ENCODE measurements around the gene NKAPD1.
"Not testable (repeated sequence)": the region's sequence is repeated elsewhere in the genome, so short reads cannot be mapped to it uniquely, and the experiment has no call there.

Gene NKAPD1, protein sequence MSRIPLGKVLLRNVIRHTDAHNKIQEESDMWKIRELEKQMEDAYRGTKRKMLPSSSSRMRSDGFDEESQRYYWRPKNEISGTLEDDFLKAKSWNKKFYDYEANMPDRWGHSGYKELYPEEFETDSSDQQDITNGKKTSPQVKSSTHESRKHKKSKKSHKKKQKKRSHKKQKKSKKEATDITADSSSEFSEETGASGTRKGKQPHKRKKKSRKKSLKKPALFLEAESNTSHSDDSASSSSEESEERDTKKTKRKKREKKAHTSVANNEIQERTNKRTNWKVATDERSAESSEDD

DNA sequence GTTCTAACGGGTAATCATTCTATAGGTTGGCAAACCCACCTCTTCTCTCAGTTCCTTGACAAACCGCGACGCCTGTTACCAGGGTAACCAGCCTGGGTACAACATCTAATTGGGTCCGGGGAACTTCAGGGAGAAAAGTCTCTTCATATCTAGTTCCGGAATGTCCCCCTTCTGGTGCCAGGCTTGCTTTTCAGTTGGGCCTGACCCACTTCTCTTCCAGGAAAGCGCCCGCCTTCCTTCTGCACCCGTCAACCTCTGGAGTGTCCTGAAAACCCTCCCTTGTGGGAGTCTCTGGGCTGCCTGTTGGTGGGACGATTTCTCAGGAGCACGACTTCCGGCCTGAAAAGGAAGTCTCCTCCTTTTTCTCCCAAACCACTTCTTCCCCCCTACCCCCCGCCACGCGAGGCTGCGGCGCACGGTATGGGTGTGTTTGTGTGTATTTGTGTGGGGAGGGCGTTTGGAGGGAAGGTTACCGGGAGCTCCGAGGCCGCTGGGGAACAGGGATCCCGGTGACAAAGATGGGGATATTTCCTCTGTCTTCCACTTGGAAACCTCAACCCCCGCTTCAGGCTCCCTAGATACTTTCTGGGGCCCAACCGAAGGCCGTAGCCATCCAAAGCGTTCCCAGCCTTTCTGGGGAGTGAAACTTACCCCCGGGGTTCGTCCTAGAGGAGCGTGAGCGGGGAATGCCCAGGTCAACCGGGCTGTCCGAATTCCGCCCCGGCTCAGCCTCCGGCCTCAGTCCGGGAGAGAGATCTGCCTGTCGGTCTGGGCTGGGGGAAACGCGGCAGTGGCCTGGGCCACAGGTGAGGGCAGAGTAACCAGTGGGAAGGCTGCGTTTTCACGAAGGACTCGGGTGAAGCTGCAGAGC, at the start of gene NKAPD1, which contains the start of gene PIH1D2:
Gene NKAPD1 (plus strand): TSS at position 359 of the 871 bp plus-strand sequence. CDS start 1,276 bp downstream, outside the sequence.
Gene PIH1D2 (minus strand): TSS at position 77 of the 871 bp plus-strand sequence. CDS start 843 bp downstream, outside the sequence.
- H3K4me3 ChIP-seq (ENCODE audit: low read depth, low read length) = peak within 1 kb of the TSS; percentile 97
- TF ChIP-seq, protein P1, sequence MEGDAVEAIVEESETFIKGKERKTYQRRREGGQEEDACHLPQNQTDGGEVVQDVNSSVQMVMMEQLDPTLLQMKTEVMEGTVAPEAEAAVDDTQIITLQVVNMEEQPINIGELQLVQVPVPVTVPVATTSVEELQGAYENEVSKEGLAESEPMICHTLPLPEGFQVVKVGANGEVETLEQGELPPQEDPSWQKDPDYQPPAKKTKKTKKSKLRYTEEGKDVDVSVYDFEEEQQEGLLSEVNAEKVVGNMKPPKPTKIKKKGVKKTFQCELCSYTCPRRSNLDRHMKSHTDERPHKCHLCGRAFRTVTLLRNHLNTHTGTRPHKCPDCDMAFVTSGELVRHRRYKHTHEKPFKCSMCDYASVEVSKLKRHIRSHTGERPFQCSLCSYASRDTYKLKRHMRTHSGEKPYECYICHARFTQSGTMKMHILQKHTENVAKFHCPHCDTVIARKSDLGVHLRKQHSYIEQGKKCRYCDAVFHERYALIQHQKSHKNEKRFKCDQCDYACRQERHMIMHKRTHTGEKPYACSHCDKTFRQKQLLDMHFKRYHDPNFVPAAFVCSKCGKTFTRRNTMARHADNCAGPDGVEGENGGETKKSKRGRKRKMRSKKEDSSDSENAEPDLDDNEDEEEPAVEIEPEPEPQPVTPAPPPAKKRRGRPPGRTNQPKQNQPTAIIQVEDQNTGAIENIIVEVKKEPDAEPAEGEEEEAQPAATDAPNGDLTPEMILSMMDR (IDR thresholded peaks at IDR 0.05; ENCODE audit: insufficient read depth, low read length, missing control alignments) = no peak
- DNase-seq (ENCODE audit: low read depth, low spot score) = peak; percentile 51
- ChIA-PET CTCF (interaction anchor here (1.0 to 4.5 kb wide), 2 partner anchors 13 to 203 kb away, joined by 4 to 13 read pairs; partner anchors contain the start of genes ALG9, SDHD and TIMM8B), POLR2A (interaction anchor here (0.9 kb wide), 1 partner anchor 12 kb away, joined by 4 read pairs; the partner anchor contains the start of genes SDHD and TIMM8B)

DNA sequence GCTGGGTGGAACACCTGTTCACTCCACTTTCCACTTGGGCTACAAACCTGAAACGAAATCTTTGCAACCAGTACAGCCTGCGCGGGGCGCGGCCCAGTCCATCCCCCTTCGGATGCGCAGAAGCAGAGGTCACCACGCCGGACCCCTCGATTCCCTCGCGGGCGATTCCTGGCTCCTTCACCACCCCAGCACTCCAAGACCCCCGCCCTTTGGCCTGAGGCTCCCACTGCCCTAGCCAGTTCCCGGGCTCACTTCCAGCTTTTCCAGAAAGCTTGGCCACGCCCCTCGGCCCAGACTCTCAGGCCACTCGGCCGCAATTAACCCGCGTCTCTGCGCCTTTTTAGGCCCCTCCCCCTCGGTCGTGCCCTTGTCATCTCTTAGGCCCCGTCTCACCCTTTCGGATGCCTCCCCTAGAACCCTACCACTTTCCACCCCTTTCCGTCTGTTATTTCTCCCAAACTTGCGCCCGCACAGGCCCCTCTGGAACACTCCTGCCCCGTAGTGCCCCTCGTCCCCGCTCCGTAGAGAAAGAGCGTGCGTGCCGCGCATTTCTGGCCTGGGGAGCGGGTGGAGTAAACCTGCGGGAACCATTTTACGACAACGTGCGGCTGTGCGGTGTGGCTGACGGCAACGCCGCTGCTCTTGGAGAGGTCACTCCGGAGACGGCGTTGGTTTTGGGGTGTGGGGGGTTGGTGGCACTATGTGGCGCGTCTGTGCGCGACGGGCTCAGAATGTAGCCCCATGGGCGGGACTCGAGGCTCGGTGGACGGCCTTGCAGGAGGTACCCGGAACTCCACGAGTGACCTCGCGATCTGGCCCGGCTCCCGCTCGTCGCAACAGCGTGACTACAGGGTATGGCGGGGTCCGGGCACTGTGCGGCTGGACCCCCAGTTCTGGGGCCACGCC, 49.1 kb upstream of the NKAPD1 start, which contains the start of gene DLAT:
Gene DLAT (plus strand): TSS at position 636 of the 906 bp plus-strand sequence. CDS start 65 bp downstream, at position 701.
- CTCF ChIA-PET = interaction anchor here (1.1 to 1.4 kb wide), 4 partner anchors 19 to 153 kb away, joined by 3 to 4 read pairs (median 3); partner anchors contain the start of gene ALG9
- TF ChIP-seq, protein P1 (IDR thresholded peaks at IDR 0.05; ENCODE audit: insufficient read depth, low read length, missing control alignments) = no peak
- no peak for DNase-seq (ENCODE audit: low read depth, low spot score)
- H3K4me3 ChIP-seq (ENCODE audit: low read depth, low read length) = peak within 1 kb of the TSS; percentile 92
- POLR2A ChIA-PET = no interaction called here

DNA sequence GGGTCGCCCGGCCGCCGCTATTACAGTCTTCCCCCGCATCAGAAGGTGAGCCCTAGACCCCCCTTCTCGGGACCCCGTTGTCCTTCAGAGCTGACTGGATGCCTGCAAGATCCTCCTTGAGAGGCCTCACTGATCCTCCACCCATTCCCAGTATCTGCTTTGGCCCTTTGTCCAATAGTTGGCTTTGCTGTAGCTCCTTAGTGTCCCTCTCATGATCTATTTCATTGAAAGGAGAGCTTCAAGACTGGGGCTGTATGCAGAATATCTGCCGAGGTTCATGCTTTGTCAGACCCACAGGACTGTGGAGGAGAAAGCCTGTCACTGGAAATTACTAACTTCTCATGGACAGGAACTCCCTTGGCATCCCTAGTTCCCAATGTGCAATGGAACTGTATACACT, 48.4 kb upstream of the NKAPD1 start:
- TF ChIP-seq, protein P1 (IDR thresholded peaks at IDR 0.05; ENCODE audit: insufficient read depth, low read length, missing control alignments) = no peak
- POLR2A ChIA-PET = no interaction called here
- peak overlapping the region; percentile 92 for H3K4me3 ChIP-seq (ENCODE audit: low read depth, low read length)
- no peak for DNase-seq (ENCODE audit: low read depth, low spot score)
- CTCF ChIA-PET = interaction anchor here (1.3 to 1.4 kb wide), 2 partner anchors 19 to 148 kb away, joined by 3 read pairs; no protein-coding TSS in a partner anchor

DNA sequence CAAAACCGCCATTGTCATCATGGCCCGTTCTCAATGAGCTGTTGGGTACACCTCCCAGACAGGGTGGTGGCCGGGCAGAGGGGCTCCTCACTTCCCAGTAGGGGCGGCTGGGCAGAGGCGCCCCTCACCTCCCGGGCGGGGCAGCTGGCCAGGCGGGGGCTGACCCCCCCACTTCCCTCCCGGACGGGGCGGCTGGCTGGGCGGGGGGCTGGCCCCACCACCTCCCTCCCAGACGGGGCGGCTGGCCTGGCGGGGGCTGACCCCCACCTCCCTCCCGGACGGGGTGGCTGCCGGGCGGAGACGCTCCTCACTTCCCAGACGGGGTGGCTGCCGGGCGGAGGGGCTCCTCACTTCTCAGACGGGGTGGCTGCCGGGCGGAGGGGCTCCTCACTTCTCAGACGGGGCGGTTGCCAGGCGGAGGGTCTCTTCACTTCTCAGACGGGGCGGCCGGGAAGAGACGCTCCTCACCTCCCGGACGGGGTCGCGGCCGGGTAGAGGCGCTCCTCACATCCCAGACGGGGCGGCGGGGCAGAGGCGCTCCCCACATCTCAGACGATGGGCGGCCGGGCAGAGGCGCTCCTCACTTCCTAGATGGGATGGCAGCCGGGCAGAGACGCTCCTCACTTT, 47.2 kb upstream of the NKAPD1 start:
- POLR2A ChIA-PET; H3K4me3 ChIP-seq (ENCODE audit: low read depth, low read length); DNase-seq (ENCODE audit: low read depth, low spot score); CTCF ChIA-PET: not testable (repeated sequence)

DNA sequence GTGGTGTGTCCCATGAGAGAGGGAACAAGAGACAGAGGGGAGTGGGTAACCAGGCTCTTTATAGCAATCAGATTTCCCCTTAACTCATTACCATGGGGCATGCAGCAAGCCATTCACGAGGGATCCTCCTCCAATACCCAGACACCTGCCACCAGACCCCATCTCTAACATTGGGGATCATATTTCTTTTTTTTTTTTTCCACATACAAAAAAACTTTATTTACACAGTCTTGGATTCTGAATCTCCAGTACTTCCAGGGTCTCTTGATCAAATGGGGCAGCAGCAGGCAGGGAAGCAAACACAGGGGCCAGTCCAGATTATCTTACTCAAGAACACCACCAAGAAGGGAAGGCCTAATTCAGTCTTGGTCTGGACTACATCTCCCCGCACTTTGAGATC, 44.6 kb upstream of the NKAPD1 start:
- ChIA-PET CTCF (no interaction called here), POLR2A (no interaction called here)
- TF ChIP-seq, protein P1 (IDR thresholded peaks at IDR 0.05; ENCODE audit: insufficient read depth, low read length, missing control alignments) = no peak
- DNase-seq (ENCODE audit: low read depth, low spot score) = no peak
- no peak overlapping the region for H3K4me3 ChIP-seq (ENCODE audit: low read depth, low read length)

Data from AG04449 (cell line).